PFSK-1 (cell line): Measurements from ENCODE around the gene CACNA1H.

ENCODE experiments used
- POLR2AphosphoS5 ChIP-seq: IDR thresholded peaks from 2 replicates; pipeline ENCODE4 v1.6.1; 2012; ENCODE audit warnings: low read depth, mild to moderate bottlenecking, control low read depth, low read length, moderate library complexity
- TAF1 ChIP-seq: IDR thresholded peaks from 2 replicates; pipeline ENCODE4 v1.6.1; 2012; ENCODE audit warnings: low read length, control low read depth, borderline replicate concordance; ENCODE audit not compliant: insufficient read depth
- TF ChIP-seq, protein P1 (sequence below), 2 experiments: IDR thresholded peaks; 2 replicates each; pipeline versions ENCODE4 v1.6.1 to v1.8.0; 2011 to 2012; ENCODE audit warnings: low read depth in 2 of 2, low read length in 2 of 2, control low read depth in 1 of 2, inconsistent platforms in 1 of 2, mild to moderate bottlenecking in 1 of 2, moderate library complexity in 1 of 2; ENCODE audit not compliant: insufficient read depth in 1 of 2

GRCh38 chr16:1215574-1216295 lies 62.8 kb downstream of the CACNA1H start:
- TF ChIP-seq POLR2AphosphoS5, result no peak
- TF ChIP-seq TAF1, result no peak
- TF ChIP-seq, protein P1, sequence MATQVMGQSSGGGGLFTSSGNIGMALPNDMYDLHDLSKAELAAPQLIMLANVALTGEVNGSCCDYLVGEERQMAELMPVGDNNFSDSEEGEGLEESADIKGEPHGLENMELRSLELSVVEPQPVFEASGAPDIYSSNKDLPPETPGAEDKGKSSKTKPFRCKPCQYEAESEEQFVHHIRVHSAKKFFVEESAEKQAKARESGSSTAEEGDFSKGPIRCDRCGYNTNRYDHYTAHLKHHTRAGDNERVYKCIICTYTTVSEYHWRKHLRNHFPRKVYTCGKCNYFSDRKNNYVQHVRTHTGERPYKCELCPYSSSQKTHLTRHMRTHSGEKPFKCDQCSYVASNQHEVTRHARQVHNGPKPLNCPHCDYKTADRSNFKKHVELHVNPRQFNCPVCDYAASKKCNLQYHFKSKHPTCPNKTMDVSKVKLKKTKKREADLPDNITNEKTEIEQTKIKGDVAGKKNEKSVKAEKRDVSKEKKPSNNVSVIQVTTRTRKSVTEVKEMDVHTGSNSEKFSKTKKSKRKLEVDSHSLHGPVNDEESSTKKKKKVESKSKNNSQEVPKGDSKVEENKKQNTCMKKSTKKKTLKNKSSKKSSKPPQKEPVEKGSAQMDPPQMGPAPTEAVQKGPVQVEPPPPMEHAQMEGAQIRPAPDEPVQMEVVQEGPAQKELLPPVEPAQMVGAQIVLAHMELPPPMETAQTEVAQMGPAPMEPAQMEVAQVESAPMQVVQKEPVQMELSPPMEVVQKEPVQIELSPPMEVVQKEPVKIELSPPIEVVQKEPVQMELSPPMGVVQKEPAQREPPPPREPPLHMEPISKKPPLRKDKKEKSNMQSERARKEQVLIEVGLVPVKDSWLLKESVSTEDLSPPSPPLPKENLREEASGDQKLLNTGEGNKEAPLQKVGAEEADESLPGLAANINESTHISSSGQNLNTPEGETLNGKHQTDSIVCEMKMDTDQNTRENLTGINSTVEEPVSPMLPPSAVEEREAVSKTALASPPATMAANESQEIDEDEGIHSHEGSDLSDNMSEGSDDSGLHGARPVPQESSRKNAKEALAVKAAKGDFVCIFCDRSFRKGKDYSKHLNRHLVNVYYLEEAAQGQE (IDR thresholded peaks at IDR 0.05; ENCODE audit: insufficient read depth in 1 of 2, low read depth in 2 of 2, low read length in 2 of 2), result no peak
